ENCODE measurements around the gene CD83.
"Not testable (repeated sequence)": the region's sequence is repeated elsewhere in the genome, so short reads cannot be mapped to it uniquely, and the experiment has no call there.

CD83 gene, protein sequence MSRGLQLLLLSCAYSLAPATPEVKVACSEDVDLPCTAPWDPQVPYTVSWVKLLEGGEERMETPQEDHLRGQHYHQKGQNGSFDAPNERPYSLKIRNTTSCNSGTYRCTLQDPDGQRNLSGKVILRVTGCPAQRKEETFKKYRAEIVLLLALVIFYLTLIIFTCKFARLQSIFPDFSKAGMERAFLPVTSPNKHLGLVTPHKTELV

DNA sequence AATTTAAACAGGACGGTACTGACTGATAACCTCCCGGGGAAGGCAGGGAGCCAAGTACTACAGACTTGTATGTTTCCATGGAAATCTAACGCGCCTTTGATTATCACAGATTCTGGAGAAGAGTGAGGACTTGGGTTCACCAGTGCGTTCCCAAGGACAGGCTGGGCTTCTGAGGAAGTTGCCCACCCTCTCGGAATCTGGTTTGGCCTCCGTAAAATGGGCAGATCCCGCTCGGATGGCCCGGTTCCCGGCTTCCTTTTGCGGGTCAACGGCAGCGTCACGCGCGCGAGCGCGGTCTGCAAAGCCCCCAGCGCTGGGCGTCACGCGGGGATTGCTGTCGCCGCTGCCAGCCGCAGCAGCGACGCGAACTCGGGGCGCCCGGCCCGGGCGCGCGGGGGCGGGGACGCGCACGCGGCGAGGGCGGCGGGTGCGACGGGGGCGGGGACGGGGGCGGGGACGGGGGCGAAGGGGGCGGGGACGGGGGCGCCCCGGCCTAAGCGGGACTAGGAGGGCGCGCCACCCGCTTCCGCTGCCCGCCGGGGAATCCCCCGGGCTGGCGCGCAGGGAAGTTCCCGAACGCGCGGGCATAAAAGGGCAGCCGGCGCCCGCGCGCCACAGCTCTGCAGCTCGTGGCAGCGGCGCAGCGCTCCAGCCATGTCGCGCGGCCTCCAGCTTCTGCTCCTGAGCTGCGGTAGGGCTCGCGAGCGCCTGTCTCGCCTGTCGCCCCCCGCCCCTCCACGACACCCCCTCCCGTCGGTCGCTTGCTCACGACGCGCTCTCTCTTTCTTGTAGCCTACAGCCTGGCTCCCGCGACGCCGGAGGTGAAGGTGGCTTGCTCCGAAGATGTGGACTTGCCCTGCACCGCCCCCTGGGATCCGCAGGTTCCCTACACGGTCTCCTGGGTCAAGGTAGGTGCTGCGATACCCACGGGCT, at the start of gene CD83:
Gene CD83, plus strand, starts transcription at position 615 of the 933 bp plus-strand sequence. Its CDS starts 40 bp downstream, at position 655.
- peak; percentile 60 for DNase-seq (ENCODE audit: low spot score)

DNA sequence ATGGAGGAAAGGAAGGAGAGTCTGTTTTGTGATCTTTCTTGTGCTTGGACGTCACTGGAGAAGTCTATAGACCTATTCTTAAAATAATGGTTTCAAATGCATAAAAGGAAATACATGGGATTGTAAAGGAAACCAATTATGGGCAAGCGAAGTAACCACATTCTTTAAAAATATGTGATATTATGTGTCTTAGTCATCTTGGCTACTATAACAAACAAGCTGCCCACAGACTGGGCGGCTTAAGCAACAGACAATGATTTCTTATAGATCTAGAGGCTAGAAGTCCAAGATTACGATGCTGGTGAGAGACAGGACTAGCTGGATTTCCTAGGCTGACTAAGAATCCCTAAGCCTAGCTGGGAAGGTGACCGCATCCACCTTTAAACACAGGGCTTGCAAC, 49.4 kb upstream of the CD83 start:
- DNase-seq (ENCODE audit: low spot score) = no peak

DNA sequence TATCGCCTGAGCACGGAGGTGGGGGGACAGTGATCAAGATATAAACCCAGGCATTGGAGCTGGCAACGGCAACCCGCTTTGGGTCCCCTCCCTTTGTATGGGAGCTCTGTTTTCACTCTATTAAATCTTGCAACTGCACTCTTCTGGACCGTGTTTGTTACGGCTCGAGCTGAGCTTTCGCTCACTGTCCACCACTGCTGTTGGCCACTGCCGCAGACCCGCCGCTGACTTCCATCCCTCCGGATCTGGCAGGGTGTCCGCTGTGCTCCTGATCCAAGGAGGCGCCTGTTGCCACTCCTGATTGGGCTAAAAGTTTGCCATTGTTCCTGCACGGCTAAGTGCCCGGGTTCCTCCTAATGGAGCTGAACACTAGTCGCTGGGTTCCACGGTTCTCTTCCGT, 48.9 kb upstream of the CD83 start:
- no peak for DNase-seq (ENCODE audit: low spot score)

DNA sequence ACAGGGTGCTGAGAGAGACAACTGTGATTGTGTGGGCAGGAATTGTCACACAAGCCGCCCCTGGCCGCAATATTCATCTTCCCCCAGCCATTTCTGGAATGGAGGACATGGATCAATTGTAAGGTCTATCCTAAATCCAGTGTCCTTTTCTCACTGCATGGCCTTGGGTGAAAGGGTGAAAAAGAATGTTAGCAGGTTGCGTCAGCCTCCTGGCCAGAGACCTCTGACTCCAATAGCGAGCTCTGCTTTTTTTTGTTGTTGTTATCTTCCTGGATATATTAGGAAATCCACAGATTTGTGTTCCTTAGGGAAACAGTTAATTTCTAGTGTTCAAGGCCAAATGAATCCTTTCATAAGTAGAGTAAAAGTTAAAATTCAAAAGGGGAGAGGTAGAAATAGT, 47.1 kb upstream of the CD83 start:
- DNase-seq (ENCODE audit: low spot score) = no peak

DNA sequence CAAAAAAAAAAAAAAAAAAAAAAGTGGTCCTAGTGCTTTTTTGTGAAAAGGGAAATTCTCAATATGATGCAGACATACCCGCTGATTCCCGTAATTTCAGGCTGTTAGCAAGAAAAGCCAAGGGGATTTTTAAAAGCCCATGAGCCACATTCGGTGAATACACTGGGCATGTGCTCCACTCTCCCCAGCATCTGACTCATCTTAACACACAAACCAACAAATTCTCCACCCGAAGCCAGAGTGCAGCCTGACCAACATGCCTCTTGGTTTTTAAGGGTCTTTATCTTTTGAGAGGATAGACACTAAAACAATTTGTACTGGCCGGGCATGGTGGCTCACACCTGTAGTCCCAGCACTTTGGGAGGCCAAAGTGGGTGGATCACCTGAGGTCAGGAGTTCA, 45.5 kb upstream of the CD83 start:
- no peak for DNase-seq (ENCODE audit: low spot score)

DNA sequence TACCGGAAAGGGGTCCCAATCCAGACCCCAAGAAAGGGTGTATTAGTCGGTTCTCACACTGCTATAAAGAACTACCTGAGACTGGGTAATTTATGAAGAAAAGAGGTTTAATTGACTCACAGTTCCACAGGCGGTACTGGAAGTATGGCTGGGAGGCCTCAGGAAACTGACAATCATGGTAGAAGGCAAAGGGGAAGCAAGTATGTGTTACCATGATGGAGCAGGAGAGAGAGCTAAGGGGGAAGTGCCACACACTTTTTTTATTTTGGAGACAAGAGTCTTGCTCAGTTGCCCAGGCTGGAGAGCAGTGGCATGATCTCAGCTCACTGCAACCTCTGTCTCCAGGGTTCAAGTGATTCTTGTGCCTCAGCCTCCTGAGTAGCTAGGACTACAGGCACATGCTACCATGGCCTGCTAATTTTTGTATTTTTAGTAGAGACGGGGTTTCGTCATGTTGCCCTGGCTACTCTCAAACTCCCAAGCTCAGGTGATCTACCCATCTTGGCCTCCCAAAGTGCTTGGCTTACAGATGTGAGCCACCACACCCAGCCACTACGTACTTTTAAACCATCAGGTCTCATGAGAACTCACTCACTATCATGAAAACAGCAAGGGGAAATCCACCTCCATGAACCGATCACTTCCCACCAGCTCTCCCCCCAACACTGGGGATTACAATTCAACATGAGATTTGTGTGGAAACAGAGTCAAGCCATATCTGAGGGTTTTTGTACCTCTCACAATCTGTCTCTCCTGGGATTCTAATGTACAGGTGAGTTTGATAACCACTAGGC, 43.8 kb upstream of the CD83 start:
- not testable (repeated sequence) for DNase-seq (ENCODE audit: low spot score)

DNA sequence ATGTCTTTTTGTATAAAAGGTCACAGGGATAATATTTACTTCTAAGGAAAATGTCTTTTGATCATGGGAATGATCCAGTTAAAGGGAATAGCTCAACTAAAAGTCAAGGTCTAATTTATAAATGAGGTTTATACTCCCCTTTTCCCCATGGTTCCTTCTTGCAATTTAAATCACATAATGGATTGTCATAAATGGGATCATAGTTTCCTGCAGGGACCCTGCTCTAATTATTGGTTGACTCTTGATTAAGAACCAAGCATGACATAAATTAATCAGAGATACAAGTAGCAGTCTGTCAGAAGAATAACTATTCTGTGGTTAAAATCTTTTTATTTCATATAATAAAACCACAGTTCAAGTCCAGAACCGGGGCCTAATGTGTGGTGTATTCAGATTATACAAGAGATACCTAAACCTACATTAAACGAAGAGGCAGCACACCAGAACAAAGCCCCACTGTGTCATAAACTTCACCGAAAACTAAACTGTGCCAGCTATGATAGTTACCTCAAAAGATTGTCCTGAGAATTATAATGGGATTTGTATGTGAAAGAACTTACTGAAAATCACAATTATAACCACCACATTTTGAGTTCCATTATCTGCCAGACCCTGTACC, 43.0 kb upstream of the CD83 start:
- no peak for DNase-seq (ENCODE audit: low spot score)

DNA sequence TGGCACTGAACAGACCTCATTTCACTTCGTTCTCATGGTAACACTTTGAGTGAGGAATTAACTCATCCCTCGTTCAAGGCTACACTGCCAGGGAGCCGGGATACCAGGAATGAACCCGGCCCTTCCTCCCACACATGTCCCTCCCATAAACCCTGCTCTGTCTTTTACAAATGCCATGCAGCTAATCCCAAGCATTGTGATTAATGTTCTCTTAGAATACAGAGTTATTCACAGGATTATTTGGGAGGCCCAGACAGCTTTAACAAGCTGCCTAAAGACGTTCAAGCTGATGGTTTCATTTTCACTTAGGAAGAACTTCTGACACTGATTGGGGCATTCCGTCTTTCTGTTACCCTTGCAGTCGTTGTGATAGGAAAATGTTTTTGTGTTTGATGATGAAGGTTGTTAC, 42.5 kb upstream of the CD83 start:
- no peak for DNase-seq (ENCODE audit: low spot score)

DNA sequence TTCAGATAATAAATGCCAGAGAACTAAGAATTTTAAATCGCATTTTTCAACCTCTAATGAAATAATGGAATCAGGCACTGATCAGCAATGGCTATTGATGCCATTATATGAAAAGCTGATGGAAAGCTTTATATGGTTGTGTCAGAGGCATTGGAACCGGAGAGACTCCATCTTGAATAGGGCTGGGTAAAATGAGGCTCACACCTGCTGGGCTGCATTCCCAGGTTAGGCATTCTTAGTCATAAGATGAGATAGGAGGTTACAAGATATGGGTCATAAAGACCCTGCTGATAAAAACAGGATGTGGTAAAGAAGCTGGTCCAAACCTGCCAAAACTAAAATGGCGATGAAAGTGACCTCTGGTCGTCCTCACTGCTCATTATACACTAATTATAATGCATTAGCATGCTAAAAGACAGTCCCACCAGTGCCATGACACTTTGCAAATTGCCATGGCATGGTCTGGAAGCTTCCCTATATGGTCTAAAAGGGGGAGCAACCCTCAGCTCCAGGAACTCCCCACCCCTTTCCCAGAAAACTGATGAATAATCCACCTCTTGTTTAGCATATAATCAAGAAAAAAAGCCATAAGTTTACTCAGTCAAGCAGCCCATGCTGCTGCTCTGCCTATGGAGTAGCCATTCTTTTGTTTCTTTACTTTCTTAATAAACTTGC, 40.2 kb upstream of the CD83 start:
- DNase-seq (ENCODE audit: low spot score) = no peak

DNA sequence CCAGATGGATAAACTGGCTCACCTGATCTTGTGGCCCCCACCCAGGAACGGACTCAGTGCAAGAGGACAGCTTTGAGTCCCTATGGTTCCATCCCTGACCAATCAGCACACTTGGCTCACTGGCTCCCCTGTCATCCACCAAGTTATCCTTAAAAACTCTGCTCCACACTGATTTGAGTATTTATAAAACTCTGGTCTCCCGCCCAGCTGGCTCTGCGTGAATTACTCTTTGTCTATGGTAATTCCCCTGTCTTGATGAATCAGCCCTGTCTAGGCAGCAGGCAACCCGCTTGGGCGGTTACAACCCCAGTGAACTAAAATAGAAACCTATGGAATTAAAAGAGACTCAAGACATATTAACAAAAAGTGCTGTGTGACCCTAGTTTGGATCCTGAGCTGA, 38.1 kb upstream of the CD83 start:
- DNase-seq (ENCODE audit: low spot score) = no peak

DNA sequence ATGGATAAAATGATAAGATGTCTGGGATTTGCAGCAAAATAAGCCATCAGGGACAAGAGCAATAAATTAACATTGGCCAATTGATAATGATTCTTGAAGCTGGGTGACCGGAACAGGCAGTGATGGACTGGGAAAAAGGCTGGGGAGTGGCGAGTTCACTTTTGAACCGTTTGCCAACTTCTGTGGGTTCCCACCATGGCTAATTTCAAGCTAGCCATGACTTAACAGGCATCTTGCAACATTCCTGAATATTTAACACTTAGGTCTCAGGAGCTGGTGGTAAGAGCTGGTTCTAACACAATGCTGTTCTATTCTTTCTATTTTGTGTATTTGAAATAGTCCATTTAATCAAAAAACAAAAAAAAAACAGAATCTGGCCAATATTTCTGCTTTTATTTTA, 37.6 kb upstream of the CD83 start:
- no peak for DNase-seq (ENCODE audit: low spot score)

DNA sequence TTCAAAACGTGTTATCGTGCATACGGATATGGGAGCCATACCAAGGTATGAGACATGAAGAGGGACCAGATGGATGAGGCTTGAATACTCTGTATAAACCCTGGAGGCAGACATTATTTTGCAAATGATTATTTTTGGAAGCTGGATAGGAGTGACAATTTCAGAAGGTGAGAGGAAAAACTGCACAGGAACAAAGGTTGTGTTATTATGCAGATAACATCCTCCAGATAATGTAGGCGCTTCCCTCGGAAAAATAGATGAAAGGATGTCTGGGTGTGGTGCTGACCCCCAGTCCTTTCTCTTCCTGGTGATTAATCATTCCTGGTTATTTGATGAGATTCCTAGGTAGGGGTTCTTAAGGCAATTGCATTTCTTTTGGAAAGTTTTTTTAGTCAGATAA, 36.4 kb upstream of the CD83 start:
- DNase-seq (ENCODE audit: low spot score) = no peak

DNA sequence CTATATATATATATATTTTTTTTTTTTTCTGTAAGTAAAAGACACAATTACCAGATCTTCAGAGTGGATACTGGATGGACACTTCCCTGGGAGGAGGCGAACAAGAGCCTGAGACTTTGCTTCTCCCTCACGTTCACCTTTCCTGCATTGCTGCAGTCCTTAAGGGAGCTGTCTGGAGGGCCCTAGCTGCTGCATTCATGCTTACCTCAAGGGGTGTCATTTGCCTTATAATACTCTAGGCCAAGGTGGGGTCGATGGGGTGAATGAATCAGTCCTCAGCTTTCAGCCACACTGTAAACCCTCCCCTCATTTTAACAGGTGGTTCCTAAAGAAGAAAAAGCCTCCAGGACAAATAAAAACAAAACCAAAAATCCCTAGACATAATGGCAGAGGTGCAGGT, 34.8 kb upstream of the CD83 start:
- DNase-seq (ENCODE audit: low spot score) = no peak

DNA sequence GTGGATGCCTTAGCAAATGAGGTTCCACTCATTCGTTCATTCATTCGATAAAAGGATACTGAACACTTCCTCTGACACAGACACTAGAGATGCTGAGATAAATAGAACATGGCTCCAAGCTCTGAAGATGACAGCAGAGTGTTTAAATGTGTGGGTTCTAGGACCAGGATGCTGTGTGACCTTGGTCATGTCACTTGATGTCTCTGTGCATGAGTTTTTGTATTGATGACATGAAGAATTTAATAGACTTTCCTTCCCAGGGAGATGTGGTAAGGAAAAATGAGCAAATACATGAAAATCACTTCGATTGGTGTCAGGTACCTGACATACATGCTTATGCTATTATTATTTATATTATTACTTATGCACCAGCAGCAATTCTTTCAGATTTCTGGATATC, 34.3 kb upstream of the CD83 start:
- no peak for DNase-seq (ENCODE audit: low spot score)

DNA sequence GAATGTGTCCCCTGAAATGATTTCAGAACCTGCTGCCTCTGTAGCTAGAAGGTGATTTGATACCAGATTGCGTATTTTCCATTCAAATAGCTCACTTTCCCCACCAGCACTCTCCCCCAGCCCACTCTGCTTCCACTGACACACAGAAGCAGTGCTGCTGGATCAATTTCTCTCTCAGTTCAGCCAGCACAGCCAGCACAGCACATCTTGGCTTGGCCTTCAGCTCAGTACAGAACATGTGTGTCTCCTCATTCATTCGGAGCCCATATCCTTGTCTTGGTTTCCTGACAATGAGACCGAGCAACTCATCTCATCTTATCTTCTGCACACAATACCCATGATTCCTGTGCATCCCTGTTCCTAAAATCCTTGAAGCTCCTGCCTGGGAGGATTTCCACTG, 33.8 kb upstream of the CD83 start:
- no peak for DNase-seq (ENCODE audit: low spot score)

DNA sequence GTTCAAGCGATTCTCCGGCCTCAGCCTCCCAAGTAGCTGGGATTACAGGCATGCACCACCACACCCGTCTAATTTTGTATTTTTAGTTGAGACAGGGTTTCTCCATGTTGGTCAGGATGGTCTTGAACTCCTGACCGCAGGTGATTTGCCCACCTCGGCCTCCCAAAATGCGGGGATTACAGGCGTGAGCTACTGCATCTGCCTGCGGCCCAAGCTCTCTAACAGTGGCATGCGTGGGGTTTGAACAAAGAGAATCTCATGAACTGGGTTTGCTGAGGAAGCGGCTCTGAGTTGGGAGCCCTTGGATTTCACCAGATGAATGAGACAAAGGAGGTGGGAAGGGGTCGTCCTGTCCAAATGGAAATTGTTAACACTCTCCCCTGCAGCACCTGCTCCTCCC, 33.2 kb upstream of the CD83 start:
- no peak for DNase-seq (ENCODE audit: low spot score)

DNA sequence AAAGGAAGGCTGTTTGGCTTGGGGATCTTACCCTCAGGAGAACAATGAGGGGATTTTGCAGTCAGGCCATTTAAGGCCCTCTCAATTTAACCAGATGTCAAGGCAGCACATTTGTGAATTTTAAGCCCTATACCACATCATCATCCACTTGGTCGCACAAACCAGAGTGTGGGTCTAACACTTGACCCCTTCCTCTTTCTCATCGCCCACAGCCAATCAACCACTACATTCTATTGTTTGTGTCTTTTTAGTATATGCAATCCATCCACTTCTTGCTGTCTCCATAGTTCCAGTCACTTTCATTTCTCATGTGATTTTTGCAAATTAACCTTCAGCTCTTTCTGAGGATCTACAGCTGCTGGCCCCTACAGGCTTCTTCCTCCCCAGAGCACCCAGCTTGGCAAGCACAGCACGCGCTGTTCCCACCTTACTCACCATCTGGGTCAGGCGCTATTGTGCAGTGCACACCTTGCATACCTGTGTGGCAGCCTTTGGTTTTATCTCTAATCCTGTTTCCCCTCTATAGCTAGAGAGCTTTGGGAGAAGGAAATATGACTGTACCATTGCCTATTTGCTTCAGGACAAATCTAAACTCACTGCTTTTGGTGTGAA, 32.3 kb upstream of the CD83 start:
- DNase-seq (ENCODE audit: low spot score) = no peak

DNA sequence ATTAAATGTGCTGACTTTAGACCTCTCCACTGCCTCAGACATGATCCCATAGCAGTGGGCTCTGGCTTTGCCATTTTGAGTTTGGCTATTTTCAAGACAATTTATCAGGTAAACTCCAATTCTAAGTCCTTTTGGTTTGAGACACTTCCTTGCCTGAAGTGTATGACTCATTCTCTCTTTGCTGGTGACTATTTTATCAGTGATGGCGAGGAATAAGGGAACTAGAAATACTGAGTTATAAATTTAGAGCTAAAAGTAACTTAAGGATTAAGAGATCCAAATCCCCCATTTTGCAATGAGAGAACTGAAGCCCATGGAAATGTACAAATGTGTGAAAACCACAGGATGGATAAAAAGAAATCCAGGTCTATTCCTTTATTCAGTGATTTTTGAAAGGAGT, 30.9 kb upstream of the CD83 start:
- DNase-seq (ENCODE audit: low spot score) = no peak

DNA sequence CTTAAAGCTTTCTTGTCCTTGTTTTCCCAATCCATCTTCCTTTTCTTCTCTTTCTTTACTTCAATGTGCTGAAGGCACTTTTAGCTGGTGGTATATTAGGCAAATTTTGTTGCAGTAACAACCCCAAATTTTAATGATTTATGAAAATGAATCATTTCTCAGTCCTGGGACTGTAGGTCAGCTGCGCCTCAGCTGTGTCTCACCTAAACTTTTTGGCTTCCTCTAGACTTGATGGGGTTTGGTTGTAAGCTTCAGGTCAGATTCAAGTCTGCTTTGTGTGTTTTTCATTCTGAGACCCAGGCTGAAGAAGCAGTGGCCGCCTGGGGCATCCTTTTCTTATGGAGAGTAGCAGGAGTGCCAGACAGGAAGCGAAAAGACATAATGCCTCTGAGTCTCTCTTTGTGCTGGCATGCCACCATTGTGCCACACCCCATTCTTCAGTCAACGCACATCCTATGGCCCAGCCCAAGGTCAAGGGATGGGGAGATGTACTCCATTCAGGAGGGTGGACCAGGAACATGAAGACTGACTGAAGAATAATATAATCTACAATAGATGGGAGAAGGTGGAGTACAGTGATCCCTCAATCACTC, 28.9 kb upstream of the CD83 start:
- DNase-seq (ENCODE audit: low spot score) = no peak

DNA sequence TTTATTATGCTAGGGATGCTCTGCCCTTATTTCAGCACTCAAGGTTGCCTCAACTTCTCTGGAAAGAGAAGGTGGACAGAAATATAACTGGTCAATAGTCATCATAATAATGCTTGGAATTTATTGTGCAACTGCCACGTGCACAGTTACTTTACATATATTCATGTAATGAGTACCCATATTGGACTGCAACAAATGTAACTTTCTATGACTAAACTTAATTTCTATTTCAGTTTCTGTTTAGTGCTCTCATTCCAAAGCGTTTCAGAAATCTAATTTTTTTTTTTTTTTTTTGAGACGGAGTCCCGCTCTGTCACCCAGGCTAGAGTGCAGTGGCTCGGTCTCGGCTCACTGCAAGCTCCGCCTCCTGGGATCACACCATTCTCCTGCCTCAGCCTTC, 28.3 kb upstream of the CD83 start:
- no peak for DNase-seq (ENCODE audit: low spot score)

Data from putamen (tissue), 1 donor.